Lung microvascular endothelial cell (primary cell): ENCODE measurements around the gene NOXA1. TPM values are rescaled to one million over a fixed set of nuclear protein-coding genes. Genes with fewer than 3 reads are reported as not detected.

Experiments used
- DNase-seq, 2 donors: peaks; one replicate each; pipeline versions ENCODE4 v3.0.0 to v3.0.0-alpha.2; 2010; ENCODE audit warnings: low read depth in 2 of 2
- total RNA-seq: library from RNA; depleted of rRNA; stranded (reverse); fragments of >200 nt; gene quantifications from 2 replicates; pipeline ENCODE4 v1.2.1, GENCODE V29; 2014

The NOXA1 gene
- total RNA-seq, 1 donor from 2014 or later = 2.0 TPM

DNA sequence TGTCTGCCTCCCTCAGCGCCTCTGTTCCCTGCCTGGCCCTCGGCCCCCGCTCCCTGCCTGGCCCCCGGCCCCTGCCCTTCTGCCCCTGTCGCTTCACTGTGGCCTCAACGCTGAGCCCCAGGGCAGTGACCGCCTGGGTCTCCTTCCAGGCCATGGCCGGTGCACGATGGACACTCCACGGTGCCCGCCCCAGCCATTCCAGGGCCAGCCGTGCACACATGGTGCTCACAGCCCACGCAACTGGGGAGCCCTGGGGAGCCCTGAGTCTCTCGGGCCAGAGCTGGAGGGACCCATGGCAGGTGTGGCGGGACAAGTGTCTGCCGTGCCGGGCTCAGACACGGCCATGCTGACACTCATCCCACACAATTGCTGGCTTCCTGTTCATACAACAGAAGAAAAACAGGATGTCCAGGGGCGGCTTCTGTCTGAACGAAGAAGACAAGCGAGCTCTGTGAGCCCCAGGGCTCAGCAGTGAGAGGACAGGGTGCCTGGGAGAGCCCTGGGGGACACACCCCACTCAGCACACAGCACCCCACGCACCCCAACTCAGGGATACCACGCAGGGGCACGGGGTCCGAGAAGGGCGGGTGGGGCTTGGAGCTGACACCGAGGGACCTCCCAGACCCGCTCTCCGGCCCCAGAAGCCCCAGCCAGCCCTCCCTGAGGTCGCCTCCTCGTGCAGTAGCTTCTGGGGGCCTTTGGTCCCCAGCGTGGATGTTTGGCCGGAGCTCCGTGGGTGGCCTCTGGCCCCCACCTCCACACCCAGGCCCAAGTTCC lies 35.9 kb upstream of the NOXA1 start:
- DNase-seq = peak; percentile 84 to 86

DNA sequence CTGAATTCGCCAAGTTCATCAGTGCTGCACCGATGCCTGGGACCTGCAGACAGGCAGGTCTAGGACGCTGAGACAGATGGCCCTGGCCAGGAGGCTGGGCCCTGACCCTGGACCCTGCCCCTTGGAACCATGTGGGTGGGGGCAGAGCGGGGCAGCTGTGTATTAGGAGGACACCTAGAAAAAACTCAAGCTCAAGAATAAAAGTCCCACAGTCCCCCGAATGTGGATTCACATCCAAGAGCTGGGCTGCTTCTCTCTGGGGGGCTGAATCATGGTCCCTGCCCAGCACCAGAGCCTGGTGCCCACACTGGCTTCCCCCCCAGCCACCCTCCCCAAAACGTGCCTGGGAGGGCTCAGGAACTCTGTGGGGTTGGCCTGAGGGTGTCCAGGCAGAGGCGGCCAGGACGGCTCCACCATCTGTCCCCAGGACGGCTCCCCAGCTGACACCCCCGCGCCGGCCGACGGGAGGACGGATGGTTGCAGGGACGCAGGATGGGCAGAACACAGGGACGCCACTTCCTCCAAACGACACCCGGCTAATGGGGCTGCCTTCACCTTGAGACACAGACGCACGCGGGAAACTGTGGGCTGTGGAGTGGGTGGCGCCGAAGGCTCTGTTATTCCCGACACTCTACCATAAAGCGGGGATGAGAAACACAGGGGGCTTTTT lies 35.2 kb upstream of the NOXA1 start:
- no peak for DNase-seq

DNA sequence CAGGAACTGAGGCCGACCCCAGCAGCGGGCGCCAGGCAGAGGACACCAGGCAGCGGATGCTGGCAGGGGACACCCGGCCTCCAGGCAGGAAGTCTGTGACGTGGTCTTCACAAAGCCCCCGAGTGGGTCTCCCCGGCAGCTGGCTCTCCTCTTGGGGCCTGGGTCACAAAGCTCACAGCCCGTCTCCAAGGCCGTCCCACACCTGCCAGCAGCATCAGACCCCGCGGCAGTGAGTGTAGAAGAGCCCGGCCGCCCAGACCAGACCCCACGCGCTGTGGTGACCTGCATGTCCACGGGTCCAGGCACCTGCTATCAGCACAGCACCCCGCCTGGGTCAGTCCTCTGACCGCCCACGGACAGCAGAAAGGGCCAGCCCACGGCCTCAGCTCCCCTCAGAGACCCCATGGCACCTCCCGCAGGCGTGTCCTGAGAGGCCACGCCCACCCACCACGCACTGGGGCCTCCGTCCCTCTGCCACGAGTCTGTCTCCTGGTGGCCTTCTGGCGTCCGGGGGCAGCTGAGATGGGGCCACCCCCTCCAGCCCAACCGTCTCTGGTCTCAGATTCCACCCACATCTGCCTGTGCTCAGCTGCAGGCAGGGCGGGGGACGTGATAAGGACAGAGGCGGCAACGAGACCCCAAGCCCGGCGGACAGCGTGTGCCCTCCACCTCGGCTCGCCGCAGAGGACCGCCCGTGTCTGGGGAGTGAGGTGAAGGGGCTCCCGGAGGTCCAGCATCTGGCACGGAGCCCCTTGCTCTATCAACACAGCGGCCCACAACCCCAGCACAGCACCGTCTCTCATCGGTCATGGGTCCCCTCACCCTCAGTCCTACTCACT lies 34.4 kb upstream of the NOXA1 start:
- DNase-seq = no peak

DNA sequence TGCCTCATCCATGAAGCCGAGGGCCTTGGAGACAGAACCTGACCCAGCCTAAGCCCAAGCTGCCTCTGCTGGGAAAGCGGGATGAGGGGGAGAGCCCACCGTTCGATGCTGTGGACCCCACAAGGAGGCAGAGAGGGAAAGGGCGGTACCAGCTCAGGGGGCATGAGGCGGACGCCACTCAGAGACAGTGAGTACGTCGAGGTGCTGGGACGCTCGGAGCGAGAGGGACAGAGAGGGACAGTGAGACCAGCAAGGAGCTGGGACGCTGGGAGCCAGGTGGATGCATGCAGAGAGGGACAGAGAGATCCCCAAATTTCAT lies 33.8 kb upstream of the NOXA1 start:
- no peak for DNase-seq

DNA sequence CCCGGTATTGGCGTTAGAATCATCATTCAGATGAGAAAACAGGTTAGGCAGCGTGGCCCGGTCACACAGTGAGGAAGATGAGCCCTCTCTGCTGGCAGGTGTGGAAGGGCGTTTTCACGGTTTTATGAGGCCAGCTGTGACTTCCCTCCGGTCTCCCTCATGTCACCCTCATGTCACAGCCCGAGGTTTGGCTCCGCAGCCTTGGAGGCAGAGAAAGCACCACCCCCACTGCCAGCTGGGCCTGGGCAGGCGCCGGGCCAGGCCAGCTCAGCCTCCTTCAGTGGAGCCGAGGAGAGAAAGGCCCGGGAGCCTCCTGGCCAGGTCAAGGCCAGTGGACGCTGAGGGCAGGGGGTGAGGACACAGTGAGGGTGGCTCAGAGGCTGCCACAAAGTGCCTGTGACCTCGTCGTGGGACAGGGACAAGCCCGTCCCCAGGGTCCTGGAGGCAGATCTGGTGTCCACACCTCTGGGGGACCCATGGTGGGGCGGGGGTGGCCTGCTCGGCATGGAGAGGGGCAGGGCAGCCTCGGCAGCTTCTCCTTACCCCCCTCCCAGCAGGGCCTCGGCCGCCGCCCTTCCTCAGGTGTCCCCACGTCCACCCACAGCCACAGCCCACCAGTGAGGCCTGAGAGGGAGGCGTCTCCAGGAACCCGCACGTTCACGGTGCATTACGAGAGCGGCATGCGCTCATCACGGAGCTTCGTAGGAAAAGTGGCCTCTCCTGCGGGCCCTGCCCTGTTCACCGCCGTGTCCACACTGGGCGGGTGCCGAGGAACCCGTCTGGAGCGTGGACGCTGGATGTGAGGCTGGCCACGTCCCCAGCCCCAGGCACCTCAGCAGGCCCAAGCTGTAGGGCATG lies 32.4 kb upstream of the NOXA1 start:
- DNase-seq = peak in 1 of 2 donors; percentile 48

DNA sequence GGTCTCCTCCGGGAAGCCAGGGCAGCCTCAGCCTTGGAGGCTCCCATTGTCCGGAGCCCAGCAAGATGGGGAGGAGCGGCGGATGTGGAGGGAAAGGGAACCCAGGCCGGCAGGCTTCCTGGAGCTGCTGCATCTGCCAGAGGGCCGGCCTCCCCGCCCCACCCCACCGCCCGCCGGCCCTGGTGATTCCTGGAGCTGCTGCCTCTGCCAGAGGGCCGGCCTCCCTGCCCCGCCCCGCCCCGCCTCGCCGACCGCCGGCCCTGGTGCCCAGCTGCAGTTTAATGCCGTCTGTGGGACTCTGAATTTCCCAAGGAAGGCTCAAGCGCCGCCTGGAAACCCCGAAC lies 31.8 kb upstream of the NOXA1 start:
- peak; percentile 79 to 83 for DNase-seq

DNA sequence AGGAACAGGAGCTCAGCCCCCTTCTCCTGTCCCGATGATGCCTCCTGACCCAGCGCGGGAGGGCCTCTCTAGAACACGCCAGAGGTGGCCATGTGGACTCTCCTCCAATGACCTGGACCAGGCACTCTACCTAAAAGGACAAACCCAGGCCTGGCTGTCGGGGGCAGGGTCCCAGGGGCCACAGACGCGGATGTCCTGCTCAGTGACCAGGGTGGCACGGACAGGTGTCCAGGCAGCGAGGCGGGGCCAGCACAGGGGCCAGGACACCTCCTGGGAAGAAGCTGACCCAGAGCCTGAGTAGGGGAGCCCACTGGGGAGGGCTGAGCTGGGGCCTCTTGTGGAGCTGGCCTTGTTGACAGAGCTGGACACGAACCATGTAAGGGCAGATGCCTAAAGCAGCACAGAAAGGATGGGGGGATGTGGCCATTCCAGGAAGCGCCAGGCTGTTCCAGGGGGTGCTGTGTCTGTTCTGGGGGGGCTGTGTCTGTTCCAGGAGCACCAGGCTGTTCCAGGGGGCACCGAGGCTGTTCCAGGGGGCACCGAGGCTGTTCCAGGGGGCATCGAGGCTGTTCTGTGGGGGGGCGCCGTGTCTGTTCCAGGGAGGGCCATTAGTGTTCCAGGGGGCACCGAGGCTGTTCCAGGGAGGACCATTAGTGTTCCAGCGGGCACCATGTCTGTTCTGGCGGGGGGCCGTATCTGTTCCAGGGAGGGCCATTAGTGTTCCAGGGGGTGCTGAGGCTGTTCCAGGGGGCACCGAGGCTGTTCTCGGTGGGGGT lies 30.8 kb upstream of the NOXA1 start:
- no peak for DNase-seq

DNA sequence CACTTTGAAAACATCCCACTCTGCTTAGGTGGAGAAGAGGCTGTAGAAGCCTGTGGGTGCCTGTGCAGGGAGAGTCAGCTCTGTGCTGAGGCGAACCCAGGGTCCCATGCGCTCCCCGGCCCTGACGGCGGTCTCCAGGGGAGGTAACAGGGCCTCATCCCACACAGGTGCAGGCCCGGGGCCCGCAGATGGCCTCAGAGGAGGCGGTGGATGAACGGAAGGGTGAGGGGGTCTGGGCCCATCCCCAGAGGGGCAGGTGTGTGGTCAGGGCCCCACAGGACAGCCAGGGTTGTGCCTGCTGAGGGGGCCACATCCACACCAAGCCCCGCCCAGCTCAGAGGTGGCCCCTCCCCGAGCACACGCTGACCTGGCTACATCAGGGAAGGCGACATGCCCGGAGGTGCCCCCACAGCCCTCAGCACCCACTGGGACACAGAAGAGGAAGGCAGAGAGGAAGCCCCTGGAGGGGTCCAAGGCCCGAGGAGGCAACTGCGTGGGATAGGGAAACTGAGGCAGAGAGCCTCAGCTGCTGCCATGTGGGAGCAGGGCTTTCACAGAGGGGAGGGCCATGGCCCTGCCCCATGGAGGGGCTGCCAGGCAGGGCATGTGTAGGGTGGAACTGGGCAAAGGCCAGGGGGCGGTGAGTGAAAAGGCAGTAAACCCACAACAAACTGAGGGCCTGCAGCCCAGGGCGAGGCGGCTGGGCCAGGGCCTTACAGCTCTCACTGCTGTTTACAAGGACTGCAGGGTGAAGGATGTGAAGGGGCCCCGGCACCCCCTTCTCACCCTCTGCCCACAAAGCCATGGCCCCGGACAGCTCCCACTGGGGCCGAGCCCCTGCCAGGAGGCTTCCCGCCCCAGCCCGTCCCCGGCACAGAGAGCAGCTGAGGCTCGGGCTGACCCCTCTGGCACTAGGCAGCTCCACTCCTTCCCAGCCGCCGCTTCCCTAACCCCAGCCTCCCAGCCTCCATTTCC lies 29.7 kb upstream of the NOXA1 start:
- DNase-seq = no peak

DNA sequence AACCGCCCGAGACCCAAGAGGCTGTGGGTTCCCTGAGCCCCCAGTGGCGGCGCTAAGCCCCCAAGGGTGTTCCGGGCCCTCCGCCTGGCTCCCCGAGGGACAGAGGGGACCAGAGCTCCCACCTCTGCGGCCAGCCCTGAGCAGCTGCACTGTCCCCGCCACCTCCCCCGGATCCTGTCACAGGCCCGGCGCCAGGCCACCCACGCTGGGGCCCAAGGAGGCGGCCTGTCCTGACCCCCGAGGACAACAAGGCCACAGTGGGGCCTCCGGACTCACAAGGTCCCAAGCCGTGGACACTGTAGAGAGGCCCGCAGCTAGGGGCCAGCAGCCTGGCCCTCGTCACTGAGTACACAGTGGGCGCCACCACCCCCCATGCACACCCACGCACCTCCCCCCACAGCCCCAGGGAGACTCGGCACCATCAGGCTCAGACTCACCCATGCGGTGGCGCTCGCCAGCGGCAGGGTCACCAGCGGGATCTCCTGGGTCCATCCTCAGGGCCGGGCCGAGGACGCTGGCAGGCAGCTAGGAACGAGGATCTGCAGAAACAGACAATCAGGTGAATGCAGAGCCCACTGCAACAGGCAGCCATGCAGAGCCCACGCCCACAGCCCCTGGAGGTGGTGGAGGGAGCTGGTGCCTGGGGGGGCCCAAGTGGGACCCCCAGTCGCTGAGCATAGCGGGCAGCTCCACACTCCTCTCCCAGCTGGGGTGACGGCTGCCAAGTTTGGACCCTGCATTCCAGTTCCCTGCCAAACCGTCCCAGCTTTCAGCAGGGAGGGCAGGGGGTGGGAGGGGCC lies 28.1 kb upstream of the NOXA1 start:
- no peak for DNase-seq

DNA sequence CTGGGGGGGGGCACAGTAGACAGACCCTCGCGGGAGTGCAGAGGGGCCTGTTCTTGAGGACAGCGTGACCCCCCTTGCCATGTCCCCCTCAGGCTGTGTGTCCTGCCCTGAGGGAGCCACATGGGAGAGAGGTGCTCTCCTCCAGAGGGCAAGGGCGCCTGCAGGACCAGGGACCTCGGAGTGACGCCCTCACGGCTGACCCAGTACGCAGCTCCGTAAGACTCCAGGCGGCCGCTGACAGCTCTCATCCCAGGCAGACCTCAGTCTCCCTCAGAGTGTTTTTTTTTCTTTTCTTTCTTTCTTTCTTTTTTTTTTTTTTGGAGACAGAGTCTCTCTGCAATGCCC lies 27.6 kb upstream of the NOXA1 start:
- DNase-seq = no peak

DNA sequence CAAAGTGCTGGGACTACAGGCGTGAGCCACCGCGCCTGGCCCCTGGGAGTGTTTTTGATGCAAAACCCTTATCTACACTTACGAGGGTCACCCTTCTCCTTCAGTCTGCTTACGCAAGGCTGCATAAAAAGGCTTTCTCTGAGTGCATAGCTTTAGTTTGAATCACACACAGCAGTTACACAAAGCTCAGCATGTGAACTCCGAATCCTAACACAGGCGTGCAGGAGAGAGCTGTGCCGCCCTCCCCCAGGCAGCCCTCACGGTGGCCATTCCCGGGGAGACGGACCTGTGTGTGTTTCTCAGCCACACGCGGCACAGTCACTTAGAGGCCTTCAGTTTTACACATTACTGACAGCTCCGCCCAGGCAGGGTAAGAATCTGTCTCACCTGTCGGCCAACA lies 27.0 kb upstream of the NOXA1 start:
- no peak for DNase-seq

DNA sequence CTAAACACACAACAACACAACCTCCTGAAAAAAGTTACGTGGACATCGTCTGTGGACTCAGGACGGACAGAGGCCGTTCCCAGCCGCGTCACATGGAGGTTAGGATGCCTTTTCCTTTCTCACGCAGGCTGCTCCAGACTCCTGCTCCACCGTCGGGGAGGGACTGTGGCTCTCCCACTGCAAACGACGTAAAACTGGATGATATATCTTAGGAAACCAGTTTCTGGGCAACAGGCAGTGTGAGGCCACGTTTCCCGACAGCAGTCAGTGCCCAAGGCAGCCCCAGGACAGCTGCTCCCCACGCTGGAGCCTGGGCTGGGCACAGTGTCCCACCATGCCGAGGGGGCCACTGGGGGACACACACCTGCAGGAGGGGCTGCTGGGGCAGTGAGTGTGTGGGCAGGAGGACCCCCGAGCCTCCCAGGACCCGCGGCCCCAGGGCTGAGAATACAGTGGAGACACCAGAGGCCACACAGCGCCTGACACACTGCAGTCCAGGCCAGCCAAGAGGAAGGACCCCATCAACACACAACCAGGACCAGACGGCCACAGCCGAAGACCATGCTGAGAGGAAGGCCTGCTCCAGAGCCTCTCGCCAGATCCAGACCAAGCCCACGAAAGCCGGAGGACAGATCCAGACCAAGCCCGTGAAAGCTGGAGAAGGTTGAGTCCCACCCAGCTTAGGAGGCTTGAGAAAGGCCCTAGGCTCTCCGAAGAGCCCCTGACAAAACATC lies 26.4 kb upstream of the NOXA1 start:
- no peak for DNase-seq

DNA sequence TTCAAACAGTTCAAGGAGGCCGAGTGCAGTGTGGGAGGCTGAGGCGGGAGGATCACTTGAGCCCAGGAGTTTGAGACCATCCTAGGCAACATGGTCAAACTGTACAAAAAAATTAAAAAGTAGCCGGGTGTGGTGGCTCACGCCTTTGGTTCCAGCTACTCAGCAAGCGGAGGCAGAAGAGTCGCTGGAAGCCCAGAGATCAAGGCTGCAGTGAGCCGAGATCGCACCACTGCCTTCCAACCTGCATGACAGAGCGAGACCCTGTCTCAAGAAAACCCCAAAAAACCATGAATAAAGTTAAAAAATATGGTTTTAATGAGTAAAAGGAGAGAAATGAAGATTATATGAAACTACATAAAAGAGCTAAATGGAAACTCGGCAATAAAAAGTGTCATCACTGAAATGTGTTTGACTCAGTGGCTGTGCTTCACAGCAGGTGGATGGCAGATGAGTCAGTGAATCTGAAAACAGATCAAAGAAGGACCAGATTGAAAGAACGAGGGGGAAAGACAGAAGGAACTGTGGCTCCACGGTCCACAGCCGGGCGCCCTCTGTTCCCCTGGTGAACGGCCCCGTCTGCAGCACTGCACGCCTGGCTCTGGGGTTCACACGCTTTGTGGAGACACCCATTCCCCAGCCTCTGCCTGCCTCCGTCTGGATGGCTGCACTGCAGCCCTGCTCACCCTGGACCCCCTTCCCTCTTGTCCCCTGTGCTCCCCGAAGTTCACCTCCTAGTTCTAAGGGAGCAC lies 25.3 kb upstream of the NOXA1 start:
- no peak for DNase-seq

DNA sequence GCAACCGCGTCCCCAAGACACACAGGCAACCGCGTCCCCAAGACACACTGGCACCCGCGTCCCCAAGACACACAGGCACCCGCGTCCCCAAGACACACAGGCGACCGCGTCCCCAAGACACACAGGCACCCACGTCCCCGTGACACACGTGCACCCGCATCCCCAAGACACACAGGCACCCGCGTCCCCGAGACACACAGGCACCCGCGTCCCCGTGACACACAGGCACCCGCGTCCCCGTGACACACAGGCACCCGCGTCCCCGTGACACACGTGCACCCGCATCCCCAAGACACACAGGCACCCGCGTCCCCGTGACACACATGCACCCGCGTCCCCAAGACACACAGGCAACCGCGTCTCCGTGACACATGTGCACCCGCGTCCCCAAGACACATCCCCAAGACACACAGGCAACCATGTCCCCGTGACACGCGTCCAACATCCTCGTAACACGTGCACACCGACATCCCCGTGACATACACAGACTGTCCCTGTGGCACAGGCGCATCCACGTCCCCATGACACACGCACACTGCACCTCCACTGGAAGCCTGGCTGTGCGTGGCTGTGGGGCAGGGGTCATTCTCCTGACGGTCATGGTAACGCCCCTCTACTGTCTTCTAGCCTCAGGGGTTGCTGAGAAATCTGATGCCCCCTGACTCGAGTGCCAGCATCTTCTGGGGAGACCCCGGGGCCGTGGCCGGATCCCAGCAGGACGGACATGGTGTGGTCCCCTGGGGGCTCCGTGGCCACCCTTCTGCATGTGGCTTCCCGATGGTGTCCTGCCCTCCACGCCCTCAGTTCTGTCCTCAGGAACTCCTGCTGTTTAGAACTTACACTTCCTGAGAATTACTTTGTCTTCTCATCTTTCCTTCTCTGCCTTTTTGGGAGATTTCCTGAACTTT lies 24.4 kb upstream of the NOXA1 start:
- no peak for DNase-seq

DNA sequence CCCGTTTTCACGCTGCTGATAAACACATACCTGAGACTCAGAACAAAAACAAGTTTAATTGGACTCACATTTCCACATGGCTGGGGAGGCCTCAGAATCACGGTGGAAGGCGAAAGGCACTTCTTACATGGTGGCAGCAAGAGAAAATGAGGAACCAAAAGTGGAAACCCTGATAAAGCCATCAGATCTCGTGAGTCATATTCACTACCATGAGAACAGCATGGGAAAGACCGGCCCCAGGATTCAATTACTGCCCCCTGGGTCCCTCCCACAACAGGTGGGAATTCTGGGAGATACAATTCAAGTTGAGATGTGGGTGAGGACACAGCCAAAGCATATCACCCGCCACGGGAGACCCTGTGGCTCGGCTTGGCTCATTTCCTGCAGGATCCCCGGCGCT lies 20.4 kb upstream of the NOXA1 start:
- no peak for DNase-seq

DNA sequence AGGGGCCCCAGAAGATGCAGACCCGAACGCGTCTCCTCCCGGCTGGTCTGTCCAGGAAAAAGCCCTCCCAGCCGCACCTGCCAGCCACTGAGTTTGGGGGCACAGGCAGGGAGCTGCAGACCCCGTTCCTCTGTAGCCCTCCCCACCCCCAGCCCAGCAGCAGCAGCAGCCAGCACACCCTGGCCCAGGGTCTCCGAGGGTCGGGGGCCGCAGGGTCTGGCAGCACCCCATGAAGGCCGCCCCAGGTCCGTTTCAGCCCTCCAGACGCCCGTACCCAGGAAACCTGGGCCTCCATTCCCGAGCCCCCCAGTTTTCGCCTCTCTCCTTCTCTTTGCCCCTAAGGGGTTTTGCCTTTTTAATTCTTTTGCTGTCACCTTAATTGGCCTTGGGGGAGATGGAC lies 19.9 kb upstream of the NOXA1 start:
- no peak for DNase-seq
